H1 (cell line): ENCODE results near the gene CACNA2D3. TPM values are rescaled to one million over a fixed set of nuclear protein-coding genes. Genes with fewer than 3 reads are reported as not detected.

Source experiments
- CTCF ChIA-PET: fragments of 300-600 bp; sonication (Branson Sonifier 250); formaldehyde crosslinking; loops from one replicate; lab custom pipeline; 2021; ENCODE audit not compliant: partially characterized antibody; lab: Charles Lee
- POLR2A ChIA-PET: fragments of 300-600 bp; sonication (Branson Sonifier 250); formaldehyde crosslinking; loops from one replicate; lab custom pipeline; 2021; ENCODE audit warnings: inconsistent platforms; ENCODE audit not compliant: partially characterized antibody; lab: Charles Lee
- DNase-seq, 2 experiments: peaks; one replicate each; pipeline versions ENCODE4 v3.0.0 to v3.0.0-alpha.2; 2010 to 2022; ENCODE audit warnings: low spot score in 2 of 2, low read depth in 1 of 2, mixed read lengths in 1 of 2
- FAIRE-seq: peaks from 2 replicates; lab custom pipeline; 2011; peaks lifted over from hg19 to GRCh38; lab: Jason Lieb, UNC
- H2AFZ ChIP-seq: 2 replicates; pipeline ENCODE4 v1.8.1; 2012; ENCODE audit warnings: low read length, inconsistent platforms
- H2AK5ac ChIP-seq: 2 replicates; pipeline ENCODE4 v1.6.1; 2013; ENCODE audit warnings: low read depth, low read length
- H2BK120ac ChIP-seq: replicated peaks from 2 replicates; pipeline ENCODE3; 2013; ENCODE audit warnings: low read depth, low read length, inconsistent platforms
- H2BK12ac ChIP-seq: 2 replicates; pipeline ENCODE4 v1.6.1; 2013; ENCODE audit warnings: low read depth, low read length
- H2BK15ac ChIP-seq: 2 replicates; pipeline ENCODE4 v1.6.1; 2013; ENCODE audit warnings: low read length
- H2BK20ac ChIP-seq: 2 replicates; pipeline ENCODE4 v1.6.1; 2013; ENCODE audit warnings: low read length
- H2BK5ac ChIP-seq: 2 replicates; pipeline ENCODE4 v1.6.1; 2013; ENCODE audit warnings: low read depth, low read length
- H3K14ac ChIP-seq: 2 replicates; pipeline ENCODE4 v1.6.1; 2013; ENCODE audit warnings: inconsistent platforms; ENCODE audit not compliant: insufficient read length
- H3K18ac ChIP-seq: 2 replicates; pipeline ENCODE4 v1.6.1; 2013; ENCODE audit warnings: low read length; ENCODE audit errors: extremely low read depth
- H3K23ac ChIP-seq: 2 replicates; pipeline ENCODE4 v1.6.1; 2013; ENCODE audit warnings: inconsistent platforms; ENCODE audit not compliant: insufficient read length
- H3K23me2 ChIP-seq: 2 replicates; pipeline ENCODE4 v1.6.1; 2013; ENCODE audit warnings: low read depth, low read length
- H3K27ac ChIP-seq: 2 replicates; pipeline ENCODE4 v1.6.1; 2011; ENCODE audit warnings: low read depth, low read length, inconsistent platforms
- H3K27me3 ChIP-seq, 4 experiments: replicated peaks in 1 of 4; 1 replicate in 1 of 4; 2 replicates in 3 of 4; pipeline versions ENCODE4 v1.6.1 to v1.8.1; 2011 to 2013; ENCODE audit warnings: low read length in 3 of 4, mild to moderate bottlenecking in 3 of 4, inconsistent platforms in 2 of 4, mixed read lengths in 2 of 4, moderate library complexity in 1 of 4; ENCODE audit not compliant: control insufficient read depth in 3 of 4, insufficient read depth in 3 of 4; ENCODE audit errors: extremely low read depth in 1 of 4
- H3K36me3 ChIP-seq, 4 experiments: 2 replicates each; pipeline versions ENCODE4 v1.6.1 to v1.8.1; 2011 to 2013; ENCODE audit warnings: mild to moderate bottlenecking in 4 of 4, low read length in 3 of 4, moderate library complexity in 2 of 4, control low read depth in 1 of 4, inconsistent platforms in 1 of 4; ENCODE audit not compliant: insufficient read depth in 4 of 4, control insufficient read depth in 2 of 4
- H3K4ac ChIP-seq: replicated peaks from 2 replicates; pipeline ENCODE3; 2013; ENCODE audit warnings: low read length, low read depth, mixed read lengths, inconsistent platforms; ENCODE audit not compliant: insufficient read length
- H3K4me1 ChIP-seq, 4 experiments: replicated peaks in 1 of 4; 1 replicate in 1 of 4; 2 replicates in 3 of 4; pipeline versions ENCODE4 v1.6.1 to v1.8.1; 2011 to 2013; ENCODE audit warnings: low read length in 3 of 4, inconsistent platforms in 2 of 4, mixed read lengths in 1 of 4; ENCODE audit not compliant: insufficient read depth in 4 of 4, control insufficient read depth in 3 of 4
- H3K4me2 ChIP-seq, 2 experiments: 2 replicates each; pipeline versions ENCODE4 v1.6.1 to v1.8.1; 2011 to 2013; ENCODE audit warnings: low read depth in 2 of 2, low read length in 2 of 2, control low read depth in 1 of 2, inconsistent platforms in 1 of 2, mild to moderate bottlenecking in 1 of 2; ENCODE audit not compliant: insufficient read depth in 1 of 2
- H3K4me3 ChIP-seq, 4 experiments: fragments of 200-600, 300-600 bp in 1 of 4; sonication (generic), shearing (Covaris generic), sonication (Bioruptor Twin) in 1 of 4; 2 replicates each; pipeline versions ENCODE4 v1.5.1 to v1.8.1; 2011 to 2016; ENCODE audit warnings: low read length in 4 of 4, low read depth in 3 of 4, control low read depth in 2 of 4, inconsistent platforms in 2 of 4, mild to moderate bottlenecking in 2 of 4, mixed read lengths in 1 of 4, moderate library complexity in 1 of 4; ENCODE audit not compliant: insufficient read depth in 2 of 4; ENCODE audit errors: extremely low read depth in 1 of 4
- H3K56ac ChIP-seq: replicated peaks from 2 replicates; pipeline ENCODE3; 2013; ENCODE audit warnings: low read depth, mild to moderate bottlenecking, mixed read lengths, low read length, inconsistent platforms; ENCODE audit not compliant: insufficient read length
- H3K79me1 ChIP-seq: 2 replicates; pipeline ENCODE4 v1.6.1; 2013; ENCODE audit warnings: low read depth, low read length, control low read depth
- H3K79me2 ChIP-seq, 2 experiments: 2 replicates each; pipeline versions ENCODE4 v1.6.1 to v1.8.1; 2012 to 2013; ENCODE audit warnings: low read length in 2 of 2, mild to moderate bottlenecking in 2 of 2, inconsistent platforms in 1 of 2; ENCODE audit not compliant: insufficient read depth in 2 of 2, control insufficient read depth in 1 of 2
- H3K9ac ChIP-seq, 4 experiments: replicated peaks in 1 of 4; 1 replicate in 1 of 4; 2 replicates in 3 of 4; pipeline versions ENCODE4 v1.6.1 to v1.8.1; 2011 to 2013; ENCODE audit warnings: low read depth in 3 of 4, low read length in 3 of 4, control low read depth in 2 of 4, mild to moderate bottlenecking in 2 of 4, moderate library complexity in 2 of 4, inconsistent platforms in 1 of 4; ENCODE audit errors: extremely low read depth in 1 of 4
- H3K9me3 ChIP-seq, 2 experiments: 2 replicates each; pipeline versions ENCODE4 v1.6.1 to v1.8.1; 2012 to 2013; ENCODE audit warnings: mild to moderate bottlenecking in 2 of 2, moderate library complexity in 2 of 2, control low read depth in 1 of 2, inconsistent platforms in 1 of 2, low read depth in 1 of 2, low read length in 1 of 2, mixed read lengths in 1 of 2; ENCODE audit not compliant: insufficient read depth in 2 of 2
- H4K20me1 ChIP-seq, 2 experiments: replicated peaks in 1 of 2; 2 replicates each; pipeline versions ENCODE3 to v1.8.1; 2011 to 2013; ENCODE audit warnings: inconsistent platforms in 2 of 2, low read length in 2 of 2, mild to moderate bottlenecking in 1 of 2; ENCODE audit not compliant: insufficient read depth in 2 of 2, control insufficient read depth in 1 of 2
- H4K5ac ChIP-seq: 2 replicates; pipeline ENCODE4 v1.6.1; 2013; ENCODE audit warnings: low read length, low read depth, mixed read lengths, inconsistent platforms; ENCODE audit not compliant: insufficient read length
- H4K8ac ChIP-seq: 2 replicates; pipeline ENCODE4 v1.8.0; 2013; ENCODE audit warnings: mild to moderate bottlenecking, moderate library complexity, low read length, inconsistent platforms; ENCODE audit not compliant: insufficient read depth; ENCODE audit errors: extremely low read depth
- H4K91ac ChIP-seq: replicated peaks from 2 replicates; pipeline ENCODE3; 2013; ENCODE audit warnings: low read length, mixed read lengths, inconsistent platforms; ENCODE audit not compliant: insufficient read length
- CTBP2 ChIP-seq: IDR thresholded peaks from 2 replicates; pipeline ENCODE4 v1.7.0; 2011; ENCODE audit warnings: borderline replicate concordance, mild to moderate bottlenecking, moderate library complexity, mixed read lengths, low read length; ENCODE audit not compliant: insufficient read depth, insufficient read length
- CTCF ChIP-seq, 3 experiments: IDR thresholded peaks; 1 replicate in 2 of 3; 2 replicates in 1 of 3; pipeline versions ENCODE4 v1.5.1 to v1.6.1; 2011; ENCODE audit warnings: low read length in 3 of 3, mild to moderate bottlenecking in 3 of 3, inconsistent platforms in 2 of 3, low read depth in 1 of 3, moderate library complexity in 1 of 3; ENCODE audit not compliant: insufficient read depth in 1 of 3; ENCODE audit errors: control extremely low read depth in 1 of 3
- RAD21 ChIP-seq, 2 experiments: IDR thresholded peaks in 1 of 2; conservative IDR thresholded peaks in 1 of 2; 2 replicates each; pipeline ENCODE4 v1.6.1; 2011; ENCODE audit warnings: low read depth in 2 of 2, low read length in 2 of 2, improper control_type of control experiment in 1 of 2, inconsistent platforms in 1 of 2, mild to moderate bottlenecking in 1 of 2, moderate library complexity in 1 of 2
- RFX5 ChIP-seq: IDR thresholded peaks from 2 replicates; pipeline ENCODE4 v1.6.1; 2011; ENCODE audit warnings: low read depth, low read length, improper control_type of control experiment, borderline replicate concordance
- SIRT6 ChIP-seq: IDR thresholded peaks from one replicate; pipeline ENCODE4 v1.7.1; 2012; ENCODE audit warnings: low read length, inconsistent platforms
- TBP ChIP-seq: IDR thresholded peaks from 2 replicates; pipeline ENCODE4 v1.6.1; 2011; ENCODE audit warnings: low read depth, low read length, improper control_type of control experiment
- WGBS, 2 experiments: shearing (Covaris generic) in 1 of 2; methylation state at CpG; one replicate each; pipeline versions ENCODE4 v1.1.6 to v1.1.7; 2013 to 2015; ENCODE audit warnings: low lambda C conversion rate in 2 of 2, mixed read lengths in 2 of 2, inconsistent platforms in 1 of 2, low coverage in 1 of 2, missing lambda C conversion rate in 1 of 2; ENCODE audit not compliant: insufficient replicate concordance in 2 of 2, insufficient coverage in 1 of 2, insufficient read length in 1 of 2; ENCODE audit errors: extremely low coverage in 1 of 2, missing lambda C conversion rate in 1 of 2; 5-methylcytosine and 5-hydroxymethylcytosine counted together
- polyA plus RNA-seq, 7 experiments: library from polyadenylated mRNA; depleted of rRNA in 3 of 7; stranded (reverse) in 5 of 7; unstranded in 2 of 7; fragments of >200 nt in 5 of 7; fragments of 200-250 nt in 2 of 7; gene quantifications; 1 replicate in 5 of 7; 2 replicates in 1 of 7; 4 replicates in 1 of 7; pipeline versions ENCODE4 v1.2.1 to v1.2.3, GENCODE V29; 2011 to 2013; ENCODE audit warnings: missing spikeins in 2 of 7, mixed read lengths in 2 of 7
- total RNA-seq: library from RNA; stranded (reverse); fragmentation: NEBNext Ultra II Directional; extraction: Animal tissue kit (Norgen Biotek cat#: 25700); gene quantifications from 2 replicates; pipeline ENCODE4 v1.2.1, GENCODE V29; 2021

Gene CACNA2D3
- total and polyA plus RNA-seq, 2 of the 8 experiments (the other 6 are each of a cell fraction or from before 2014, with no cell fraction given), result 1.5 to 1.8 TPM

GRCh38 chr3:54951405-54951804 is 829.1 kb downstream of the CACNA2D3 start:
- no peak overlapping the region for H3K4ac ChIP-seq
- no peaks in the 10 kb centered on the region for H4K20me1 ChIP-seq
- H2BK20ac ChIP-seq, result no peak overlapping the region
- H3K23ac ChIP-seq, result no peak overlapping the region
- H3K23me2 ChIP-seq, result no peaks in the 10 kb centered on the region
- WGBS, 2 experiments, result 79% methylated on average over 8 of the region's 8 CpGs; no CpG with 5 or more reads in 1 of the 2 experiments
- H3K4me3 ChIP-seq, result no peak overlapping the region
- no peak overlapping the region for H4K5ac ChIP-seq
- H2BK5ac ChIP-seq, result no peak overlapping the region
- no peak overlapping the region for H2BK120ac ChIP-seq
- no peak overlapping the region for H3K56ac ChIP-seq
- no peak overlapping the region for H2AFZ ChIP-seq
- no peak overlapping the region for H3K14ac ChIP-seq
- H3K4me1 ChIP-seq, result peaks cover 0 to 8% (median 5%) of the 10 kb centered on the region in 4 experiments; a peak in 3 of 7 replicates
- H4K91ac ChIP-seq, result no peak overlapping the region
- no peak overlapping the region for H4K8ac ChIP-seq
- H3K4me2 ChIP-seq, result no peak overlapping the region
- peak; percentile 49 to 68 for DNase-seq
- no peaks in the 10 kb centered on the region for H3K79me2 ChIP-seq
- CTCF ChIA-PET, result interaction anchor here (0.9 to 1.5 kb wide), 3 partner anchors 20 to 454 kb away, joined by 3 to 6 read pairs (median 3); no protein-coding TSS in a partner anchor
- no peaks in the 10 kb centered on the region for H3K36me3 ChIP-seq
- POLR2A ChIA-PET, result no interaction called here
- H3K18ac ChIP-seq, result no peak overlapping the region
- no peak for TF ChIP-seq RFX5
- peak; percentile 87 to 89 for TF ChIP-seq RAD21 (IDR thresholded peaks at IDR 0.05 in 1 of 2, conservative IDR thresholded peaks at IDR 0.05 in 1 of 2; ENCODE audit: low read depth in 2 of 2, low read length in 2 of 2)
- TF ChIP-seq CTBP2, result no peak
- TF ChIP-seq CTCF (IDR thresholded peaks at IDR 0.05; ENCODE audit: control extremely low read depth in 1 of 3, insufficient read depth in 1 of 3, low read depth in 1 of 3, low read length in 3 of 3), result peak; percentile 35 to 75 (median 58)
- TF ChIP-seq TBP, result no peak
- no peak for TF ChIP-seq SIRT6
- no peak overlapping the region for H3K27ac ChIP-seq
- no peaks in the 10 kb centered on the region for H3K27me3 ChIP-seq
- H2AK5ac ChIP-seq, result no peak overlapping the region
- H2BK12ac ChIP-seq, result no peak overlapping the region
- no peak for FAIRE-seq
- no peak overlapping the region for H2BK15ac ChIP-seq
- H3K9ac ChIP-seq, result no peak overlapping the region
- no peaks in the 10 kb centered on the region; the same call in 1 of the 2 replicates for H3K79me1 ChIP-seq
- no peaks in the 10 kb centered on the region for H3K9me3 ChIP-seq
